HepG2 (cell line): ENCODE results near the gene UBR1. TPM values are rescaled to one million over a fixed set of nuclear protein-coding genes. Genes with fewer than 3 reads are reported as not detected.

ENCODE experiments used
- ATAC-seq: fragments of 200-7000 bp; cut with Tn5 transposase; 3 replicates; pipeline ENCODE4 v1.9.1; 2020; ENCODE audit warnings: mild to moderate bottlenecking, moderate library complexity
- BruUV-seq: library from RNA; stranded (reverse); fragments of 400-500 nt; replicated peaks from 2 replicates; lab custom pipeline; 2021; lab: Mats Ljungman, UMichigan
- CTCF ChIA-PET: fragments of 300-600 bp; formaldehyde crosslinking; extraction: SDS; loops from one replicate; lab custom pipeline; 2021; ENCODE audit warnings: low total read pairs, inconsistent platforms, low intra/inter-chr PET ratio; lab: Yijun Ruan, JAX
- POLR2A ChIA-PET: fragments of 350-600 bp; sonication (Branson Sonifier 250); formaldehyde crosslinking; loops from one replicate; lab custom pipeline; 2020; ENCODE audit warnings: antibody characterized with exemption, inconsistent platforms; lab: Yijun Ruan, JAX
- DNase-seq: peaks from one replicate; pipeline ENCODE4 v3.0.0-alpha.2; 2015; ENCODE audit warnings: low spot score
- FAIRE-seq: peaks from 3 replicates; lab custom pipeline; 2011; peaks lifted over from hg19 to GRCh38; lab: Jason Lieb, UNC
- H2AFZ ChIP-seq: one replicate; pipeline ENCODE4 v1.6.1; 2011; ENCODE audit warnings: low read length, inconsistent platforms
- H3K27ac ChIP-seq: fragments of 300-600 bp; 3 replicates; pipeline ENCODE4 v1.8.0; 2011; ENCODE audit warnings: mixed run types, mild to moderate bottlenecking, mixed read lengths, low read length, inconsistent platforms; ENCODE audit not compliant: insufficient read depth; ENCODE audit errors: extremely low read length
- H3K27me3 ChIP-seq, 2 experiments: fragments of 200-600 bp in 1 of 2; 2 replicates in 1 of 2; 3 replicates in 1 of 2; pipeline versions ENCODE4 v1.6.0 to v1.8.0; 2011; ENCODE audit warnings: low read length in 2 of 2, mild to moderate bottlenecking in 2 of 2, moderate library complexity in 2 of 2, inconsistent platforms in 1 of 2; ENCODE audit not compliant: insufficient read depth in 2 of 2, control insufficient read depth in 1 of 2
- H3K36me3 ChIP-seq, 2 experiments: fragments of 200-600 bp in 1 of 2; replicated peaks in 1 of 2; 2 replicates in 1 of 2; 3 replicates in 1 of 2; pipeline versions ENCODE4 v1.5.1 to v1.8.0; 2011; ENCODE audit warnings: low read length in 2 of 2, inconsistent platforms in 1 of 2; ENCODE audit not compliant: insufficient read depth in 2 of 2, control insufficient read depth in 1 of 2
- H3K4me1 ChIP-seq: 2 replicates; pipeline ENCODE4 v1.5.1; 2012; ENCODE audit warnings: low read length, inconsistent platforms; ENCODE audit not compliant: insufficient read depth
- H3K4me2 ChIP-seq: 2 replicates; pipeline ENCODE4 v1.6.0; 2011; ENCODE audit warnings: low read depth, low read length, inconsistent platforms
- H3K4me3 ChIP-seq, 3 experiments: fragments of 200-600 bp in 1 of 3; sonication (generic), shearing (Covaris generic) in 1 of 3; replicated peaks in 1 of 3; 2 replicates each; pipeline ENCODE4 v1.5.1; 2011 to 2016; ENCODE audit warnings: low read length in 3 of 3, inconsistent platforms in 2 of 3, low read depth in 2 of 3, mild to moderate bottlenecking in 2 of 3, control low read depth in 1 of 3, mixed read lengths in 1 of 3; ENCODE audit not compliant: insufficient read depth in 1 of 3
- H3K79me2 ChIP-seq: one replicate; pipeline ENCODE4 v1.6.1; 2011; ENCODE audit warnings: low read length, inconsistent platforms; ENCODE audit not compliant: insufficient read depth
- H3K9ac ChIP-seq: 2 replicates; pipeline ENCODE4 v1.6.0; 2011; ENCODE audit warnings: mild to moderate bottlenecking, low read depth, low read length, inconsistent platforms; ENCODE audit not compliant: insufficient read depth
- H3K9me3 ChIP-seq: 2 replicates; pipeline ENCODE4 v1.5.1; 2012; ENCODE audit warnings: mild to moderate bottlenecking, low read length
- H4K20me1 ChIP-seq: 2 replicates; pipeline ENCODE4 v1.6.0; 2011; ENCODE audit warnings: inconsistent platforms, mild to moderate bottlenecking, low read length, moderate library complexity; ENCODE audit not compliant: insufficient read depth
- ELF4 ChIP-seq: sonication (generic); formaldehyde crosslinking; IDR thresholded peaks from 2 replicates; pipeline ENCODE4 v1.5.0; 2020; ENCODE audit warnings: missing genetic modification reagents, mild to moderate bottlenecking, moderate library complexity, borderline replicate concordance
- ZBTB7B ChIP-seq: sonication (generic); formaldehyde crosslinking; IDR thresholded peaks from 2 replicates; pipeline ENCODE4 v1.4.0; 2020; ENCODE audit warnings: missing genetic modification reagents
- WGBS: methylation state at CpG from one replicate; pipeline ENCODE4 v1.1.6; 2017; ENCODE audit warnings: low lambda C conversion rate; 5-methylcytosine and 5-hydroxymethylcytosine counted together
- in situ Hi-C: cut with HindIII; loops from 2 replicates; pipeline ENCODE4 v1.10.0; 2017; ENCODE audit warnings: low pct_unique_long_range_greater_than_20kb; ENCODE audit not compliant: extremely low pct_ligation_motif_present
- intact Hi-C: fragments of 100-400 bp; cut with micrococcal nuclease; formaldehyde crosslinking; loops from one replicate; pipeline ENCODE4 v1.10.0; 2022; ENCODE audit not compliant: unreplicated experiment
- polyA plus RNA-seq, 8 experiments: library from polyadenylated mRNA; depleted of rRNA in 3 of 8; stranded (reverse) in 7 of 8; unstranded in 1 of 8; fragments of >200 nt; fragmentation: Illumina TruSeq in 4 of 8; extraction: Trizol in 4 of 8; gene quantifications; 2 replicates each; pipeline versions ENCODE4 v1.2.1 to v1.2.3, GENCODE V29; 2011 to 2016; ENCODE audit warnings: low read depth in 4 of 8, missing spikeins in 1 of 8, mixed read lengths in 1 of 8; ENCODE audit not compliant: insufficient read depth in 1 of 8
- total RNA-seq, 5 experiments: library from RNA; depleted of rRNA; stranded (reverse); fragments of >200 nt; fragmentation: Illumina TruSeq; extraction: Trizol; gene quantifications; 2 replicates each; pipeline ENCODE4 v1.2.3, GENCODE V29; 2016; ENCODE audit warnings: low read depth in 1 of 5
- TF ChIP-seq, protein P1 (sequence below): sonication (generic); formaldehyde crosslinking; IDR thresholded peaks from 2 replicates; pipeline ENCODE4 v1.4.0; 2020; ENCODE audit warnings: missing genetic modification reagents, borderline replicate concordance
- TF ChIP-seq, protein P2 (sequence below): sonication (generic); formaldehyde crosslinking; IDR thresholded peaks from 2 replicates; pipeline ENCODE4 v1.4.0; 2020; ENCODE audit warnings: mild to moderate bottlenecking, missing genetic modification reagents

Gene UBR1
- total and polyA plus RNA-seq, 2 of the 13 experiments (the other 11 are each of a cell fraction or from before 2014, with no cell fraction given), result 6.4 to 18.0 TPM

DNA sequence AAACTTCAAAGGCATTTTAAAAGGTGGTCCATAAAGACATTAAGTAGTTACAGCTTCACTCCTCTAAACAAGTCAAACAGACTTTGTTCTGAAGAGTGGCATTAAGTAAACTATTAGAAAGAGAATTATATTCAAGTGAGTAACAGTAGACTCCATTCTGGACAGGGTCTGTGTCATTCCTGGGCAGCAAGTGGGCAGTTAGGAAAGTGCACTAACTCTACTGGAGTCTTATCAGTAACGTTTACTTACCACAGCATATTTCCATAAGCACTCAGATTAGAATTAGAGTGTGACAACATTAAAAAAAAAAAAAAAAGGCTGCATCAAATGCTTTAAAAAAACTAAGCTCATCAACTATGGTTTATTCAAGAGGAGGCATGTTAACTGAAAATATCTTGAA is 10.6 kb downstream of the UBR1 start:
- H3K4me1 ChIP-seq, result peaks cover 7% of the 10 kb centered on the region
- no peak overlapping the region for H3K27ac ChIP-seq
- no peaks in the 10 kb centered on the region for H3K27me3 ChIP-seq
- CTCF ChIA-PET, result no interaction called here
- H3K79me2 ChIP-seq, result peaks cover 21% of the 10 kb centered on the region
- DNase-seq (no peak), ATAC-seq (no peak; the same call in 2 of the 3 replicates), FAIRE-seq (no peak)
- in situ Hi-C loops (no loop called here), intact Hi-C loops (no loop called here)
- no TSS peak for BruUV-seq
- no peak overlapping the region for H3K4me2 ChIP-seq
- H3K4me3 ChIP-seq, result no peak overlapping the region
- no peaks in the 10 kb centered on the region for H3K9me3 ChIP-seq
- no peak overlapping the region for H3K9ac ChIP-seq
- POLR2A ChIA-PET, result no interaction called here
- H2AFZ ChIP-seq, result no peak overlapping the region
- peaks cover 3 to 4% of the 10 kb centered on the region in 2 experiments; a peak in 3 of 5 replicates for H3K36me3 ChIP-seq
- H4K20me1 ChIP-seq, result no peaks in the 10 kb centered on the region
- WGBS, result 62% methylated on average over 1 of the region's 1 CpG
- TF ChIP-seq, protein P1, sequence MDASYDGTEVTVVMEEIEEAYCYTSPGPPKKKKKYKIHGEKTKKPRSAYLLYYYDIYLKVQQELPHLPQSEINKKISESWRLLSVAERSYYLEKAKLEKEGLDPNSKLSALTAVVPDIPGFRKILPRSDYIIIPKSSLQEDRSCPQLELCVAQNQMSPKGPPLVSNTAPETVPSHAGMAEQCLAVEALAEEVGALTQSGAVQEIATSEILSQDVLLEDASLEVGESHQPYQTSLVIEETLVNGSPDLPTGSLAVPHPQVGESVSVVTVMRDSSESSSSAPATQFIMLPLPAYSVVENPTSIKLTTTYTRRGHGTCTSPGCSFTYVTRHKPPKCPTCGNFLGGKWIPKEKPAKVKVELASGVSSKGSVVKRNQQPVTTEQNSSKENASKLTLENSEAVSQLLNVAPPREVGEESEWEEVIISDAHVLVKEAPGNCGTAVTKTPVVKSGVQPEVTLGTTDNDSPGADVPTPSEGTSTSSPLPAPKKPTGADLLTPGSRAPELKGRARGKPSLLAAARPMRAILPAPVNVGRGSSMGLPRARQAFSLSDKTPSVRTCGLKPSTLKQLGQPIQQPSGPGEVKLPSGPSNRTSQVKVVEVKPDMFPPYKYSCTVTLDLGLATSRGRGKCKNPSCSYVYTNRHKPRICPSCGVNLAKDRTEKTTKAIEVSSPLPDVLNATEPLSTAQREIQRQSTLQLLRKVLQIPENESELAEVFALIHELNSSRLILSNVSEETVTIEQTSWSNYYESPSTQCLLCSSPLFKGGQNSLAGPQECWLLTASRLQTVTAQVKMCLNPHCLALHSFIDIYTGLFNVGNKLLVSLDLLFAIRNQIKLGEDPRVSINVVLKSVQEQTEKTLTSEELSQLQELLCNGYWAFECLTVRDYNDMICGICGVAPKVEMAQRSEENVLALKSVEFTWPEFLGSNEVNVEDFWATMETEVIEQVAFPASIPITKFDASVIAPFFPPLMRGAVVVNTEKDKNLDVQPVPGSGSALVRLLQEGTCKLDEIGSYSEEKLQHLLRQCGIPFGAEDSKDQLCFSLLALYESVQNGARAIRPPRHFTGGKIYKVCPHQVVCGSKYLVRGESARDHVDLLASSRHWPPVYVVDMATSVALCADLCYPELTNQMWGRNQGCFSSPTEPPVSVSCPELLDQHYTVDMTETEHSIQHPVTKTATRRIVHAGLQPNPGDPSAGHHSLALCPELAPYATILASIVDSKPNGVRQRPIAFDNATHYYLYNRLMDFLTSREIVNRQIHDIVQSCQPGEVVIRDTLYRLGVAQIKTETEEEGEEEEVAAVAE, result no peak
- TF ChIP-seq ZBTB7B (CRISPR knock-in tag) (no peak), ELF4 (CRISPR knock-in tag) (no peak)
- TF ChIP-seq, protein P2, sequence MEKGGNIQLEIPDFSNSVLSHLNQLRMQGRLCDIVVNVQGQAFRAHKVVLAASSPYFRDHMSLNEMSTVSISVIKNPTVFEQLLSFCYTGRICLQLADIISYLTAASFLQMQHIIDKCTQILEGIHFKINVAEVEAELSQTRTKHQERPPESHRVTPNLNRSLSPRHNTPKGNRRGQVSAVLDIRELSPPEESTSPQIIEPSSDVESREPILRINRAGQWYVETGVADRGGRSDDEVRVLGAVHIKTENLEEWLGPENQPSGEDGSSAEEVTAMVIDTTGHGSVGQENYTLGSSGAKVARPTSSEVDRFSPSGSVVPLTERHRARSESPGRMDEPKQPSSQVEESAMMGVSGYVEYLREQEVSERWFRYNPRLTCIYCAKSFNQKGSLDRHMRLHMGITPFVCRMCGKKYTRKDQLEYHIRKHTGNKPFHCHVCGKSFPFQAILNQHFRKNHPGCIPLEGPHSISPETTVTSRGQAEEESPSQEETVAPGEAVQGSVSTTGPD, result no peak
